ENCODE measurements around the gene ALAS1.

GRCh38 chr3:52246264-52246620 is 48.3 kb downstream of the ALAS1 start:
- TF ChIP-seq CTCF (conservative IDR thresholded peaks at IDR 0.05 in 1 of 2, IDR thresholded peaks at IDR 0.05 in 1 of 2; ENCODE audit: extremely low read depth in 1 of 2, insufficient read depth in 1 of 2, low read depth in 1 of 2, low read length in 2 of 2) (no peak), EZH2 (IDR thresholded peaks at IDR 0.05; ENCODE audit: borderline replicate concordance, low read length) (no peak)
